HEK293T (cell line): ENCODE data around the gene FAM78A.

ENCODE experiments used
- ARNT ChIP-seq: fragments of 450-650 bp; IDR thresholded peaks from 2 replicates; pipeline ENCODE4 v1.6.1; 2017; ENCODE audit warnings: mild to moderate bottlenecking
- BHLHE40 ChIP-seq: fragments of 450-650 bp; IDR thresholded peaks from 2 replicates; pipeline ENCODE4 v1.6.1; 2016; ENCODE audit warnings: mild to moderate bottlenecking, moderate library complexity, borderline replicate concordance
- CTBP1 ChIP-seq: fragments of 450-650 bp; IDR thresholded peaks from 2 replicates; pipeline ENCODE4 v1.6.1; 2016; ENCODE audit warnings: borderline replicate concordance
- ELF4 ChIP-seq: fragments of 450-650 bp; IDR thresholded peaks from 2 replicates; pipeline ENCODE4 v1.6.1; 2017; ENCODE audit warnings: antibody characterized with exemption
- FOXA1 ChIP-seq: fragments of 450-650 bp; IDR thresholded peaks from 2 replicates; pipeline ENCODE4 v1.6.1; 2016; ENCODE audit warnings: mild to moderate bottlenecking
- FOXK2 ChIP-seq: fragments of 450-650 bp; IDR thresholded peaks from 2 replicates; pipeline ENCODE4 v1.6.1; 2016; ENCODE audit warnings: mild to moderate bottlenecking
- FOXM1 ChIP-seq: fragments of 450-650 bp; IDR thresholded peaks from 2 replicates; pipeline ENCODE4 v1.6.1; 2017; ENCODE audit warnings: mild to moderate bottlenecking, borderline replicate concordance
- L3MBTL2 ChIP-seq: fragments of 450-650 bp; conservative IDR thresholded peaks from 2 replicates; pipeline ENCODE4 v1.6.1; 2016; ENCODE audit warnings: mild to moderate bottlenecking
- SP1 ChIP-seq: fragments of 450-650 bp; IDR thresholded peaks from 2 replicates; pipeline ENCODE4 v1.6.1; 2017
- SUZ12 ChIP-seq: fragments of 450-650 bp; IDR thresholded peaks from 2 replicates; pipeline ENCODE4 v1.6.1; 2016; ENCODE audit warnings: mild to moderate bottlenecking
- TARDBP ChIP-seq: fragments of 450-650 bp; IDR thresholded peaks from 2 replicates; pipeline ENCODE4 v1.6.1; 2016

- TF ChIP-seq SUZ12 (no peak), FOXK2 (no peak), ARNT (no peak), FOXM1 (no peak), BHLHE40 (no peak), TARDBP (no peak), ELF4 (no peak), L3MBTL2 (no peak), SP1 (no peak), CTBP1 (no peak), FOXA1 (no peak)
Observed at GRCh38 chr9:131262327-131263032, 13.8 kb downstream of the FAM78A start.
